Skeletal muscle satellite cell (primary cell): ENCODE measurements around the gene ARHGEF25.

Experiments
- H3K27me3 ChIP-seq: 2 replicates; pipeline ENCODE4 v1.7.0; 2013; ENCODE audit warnings: low read length; ENCODE audit not compliant: control insufficient read depth, insufficient read depth
- H3K36me3 ChIP-seq: 2 replicates; pipeline ENCODE4 v1.7.0; 2013; ENCODE audit warnings: mild to moderate bottlenecking, control low read depth, low read length; ENCODE audit not compliant: insufficient read depth
- H3K4me1 ChIP-seq: 2 replicates; pipeline ENCODE4 v1.7.0; 2013; ENCODE audit warnings: low read length; ENCODE audit not compliant: control insufficient read depth, insufficient read depth
- H3K4me2 ChIP-seq: 2 replicates; pipeline ENCODE4 v1.7.0; 2013; ENCODE audit warnings: mild to moderate bottlenecking, low read length
- H3K4me3 ChIP-seq: 2 replicates; pipeline ENCODE4 v1.7.0; 2013; ENCODE audit warnings: low read length
- H3K9ac ChIP-seq: 2 replicates; pipeline ENCODE4 v1.7.0; 2013; ENCODE audit warnings: mild to moderate bottlenecking, low read depth, low read length, moderate library complexity
- H3K9me3 ChIP-seq: replicated peaks from 2 replicates; pipeline ENCODE4 v1.7.0; 2013; ENCODE audit warnings: mild to moderate bottlenecking, control low read depth, low read length

Gene ARHGEF25

GRCh38 chr12:57577981-57578758, 33.1 kb upstream of the ARHGEF25 start:
- Histone ChIP-seq H3K4me1 (no peaks in the 10 kb centered on the region), H3K36me3 (no peaks in the 10 kb centered on the region), H3K4me2 (no peak overlapping the region), H3K4me3 (no peak overlapping the region), H3K9me3 (no peaks in the 10 kb centered on the region), H3K27me3 (peaks cover 44% of the 10 kb centered on the region), H3K9ac (no peak overlapping the region)

DNA sequence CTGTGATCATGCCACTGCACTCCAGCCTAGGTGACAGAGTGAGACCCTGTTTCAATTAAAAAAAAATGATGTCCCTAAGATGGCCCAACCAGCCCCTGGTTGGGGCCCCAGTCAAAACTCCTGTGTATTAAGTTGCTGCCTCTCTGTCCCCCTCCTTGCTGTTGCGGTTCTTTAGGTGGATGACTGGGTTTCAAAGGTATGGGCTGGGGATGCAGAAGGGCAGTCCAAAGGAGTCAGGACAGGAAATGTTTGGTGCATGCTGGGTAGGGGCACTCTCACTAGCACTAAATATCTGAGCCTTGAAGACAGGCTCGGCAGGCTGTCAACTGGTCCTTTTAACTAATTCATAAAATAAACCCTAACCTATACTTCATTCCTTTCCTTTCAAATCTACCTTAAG, 32.2 kb upstream of the ARHGEF25 start:
- Histone ChIP-seq H3K4me3 (no peak overlapping the region), H3K9me3 (no peaks in the 10 kb centered on the region), H3K4me1 (no peaks in the 10 kb centered on the region), H3K4me2 (no peak overlapping the region), H3K9ac (no peak overlapping the region), H3K27me3 (peaks cover 48% of the 10 kb centered on the region), H3K36me3 (no peaks in the 10 kb centered on the region)

DNA sequence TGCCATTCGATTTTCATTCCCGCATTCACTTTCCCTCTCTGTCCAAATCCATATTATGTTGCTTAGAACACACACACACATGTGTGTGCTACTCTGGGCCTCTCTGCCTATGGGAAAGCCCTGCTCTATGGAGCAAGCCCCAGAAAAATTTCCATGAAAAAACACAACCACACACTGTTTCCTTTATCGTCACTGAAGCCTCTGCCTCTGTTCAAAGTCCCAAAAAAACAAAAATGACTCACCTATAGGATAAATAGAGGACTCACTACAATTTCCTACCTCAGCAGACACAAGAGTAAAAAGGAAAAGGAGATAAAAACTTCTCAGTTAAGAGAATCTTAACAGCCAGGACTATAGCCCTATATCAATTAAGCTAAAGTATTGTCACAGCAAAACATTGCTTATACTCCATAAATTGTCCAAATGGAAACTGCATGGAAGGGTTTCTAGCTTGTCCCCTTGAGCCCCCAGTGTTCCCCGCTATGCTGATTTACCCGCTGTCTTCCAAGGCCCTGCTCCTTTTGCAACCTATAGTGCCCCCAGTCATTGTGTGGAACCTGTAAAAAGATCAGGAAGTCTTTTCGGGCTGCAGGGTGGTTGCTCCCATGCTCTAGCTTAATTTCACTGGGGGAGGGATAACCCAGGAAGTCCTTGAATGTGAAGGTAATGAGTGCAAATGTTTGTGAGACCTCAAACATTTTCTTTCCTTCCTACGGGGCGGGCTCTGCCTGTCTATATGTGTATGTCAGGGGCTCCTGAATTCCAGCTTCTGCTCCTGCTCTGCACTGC, 31.4 kb upstream of the ARHGEF25 start:
- Histone ChIP-seq H3K9ac (no peak overlapping the region), H3K4me2 (no peak overlapping the region), H3K27me3 (peaks cover 54% of the 10 kb centered on the region), H3K4me3 (no peak overlapping the region), H3K9me3 (no peaks in the 10 kb centered on the region), H3K4me1 (no peaks in the 10 kb centered on the region), H3K36me3 (no peaks in the 10 kb centered on the region)

- H3K4me2 ChIP-seq, result no peak overlapping the region
- no peak overlapping the region for H3K9ac ChIP-seq
- H3K9me3 ChIP-seq, result no peaks in the 10 kb centered on the region
- no peaks in the 10 kb centered on the region for H3K36me3 ChIP-seq
- H3K27me3 ChIP-seq, result peaks cover 56% of the 10 kb centered on the region
- H3K4me1 ChIP-seq, result no peaks in the 10 kb centered on the region
- no peak overlapping the region for H3K4me3 ChIP-seq
Measured at GRCh38 chr12:57580466-57580795, 30.8 kb upstream of the ARHGEF25 start.

GRCh38 chr12:57581802-57582201, 29.4 kb upstream of the ARHGEF25 start:
- no peaks in the 10 kb centered on the region for H3K36me3 ChIP-seq
- no peaks in the 10 kb centered on the region for H3K9me3 ChIP-seq
- H3K27me3 ChIP-seq, result peaks cover 55% of the 10 kb centered on the region
- no peak overlapping the region for H3K9ac ChIP-seq
- no peaks in the 10 kb centered on the region for H3K4me1 ChIP-seq
- H3K4me3 ChIP-seq, result no peak overlapping the region
- H3K4me2 ChIP-seq, result no peak overlapping the region

DNA sequence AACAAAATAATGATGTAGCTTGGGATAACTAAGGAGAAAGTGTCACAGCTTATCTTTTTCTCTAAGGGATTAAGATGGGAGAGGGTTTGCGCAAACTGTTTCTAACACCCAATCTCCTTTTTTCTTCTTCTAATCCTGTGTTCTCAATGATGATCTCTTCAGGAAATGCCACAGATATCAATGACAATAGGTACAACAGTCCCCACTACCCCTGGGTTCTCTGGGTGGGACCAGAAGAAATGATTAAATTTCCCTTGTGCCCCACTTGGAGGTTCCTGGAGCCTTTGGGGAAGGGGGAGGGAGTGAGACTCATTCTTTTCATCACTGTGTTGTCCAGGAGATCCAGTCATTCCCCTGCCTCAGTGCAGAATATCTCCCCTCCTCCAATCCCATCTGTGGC, 28.8 kb upstream of the ARHGEF25 start:
- no peak overlapping the region for H3K4me3 ChIP-seq
- H3K4me2 ChIP-seq, result no peak overlapping the region
- peaks cover 58% of the 10 kb centered on the region for H3K27me3 ChIP-seq
- no peak overlapping the region for H3K9ac ChIP-seq
- no peaks in the 10 kb centered on the region for H3K9me3 ChIP-seq
- H3K4me1 ChIP-seq, result no peaks in the 10 kb centered on the region
- H3K36me3 ChIP-seq, result no peaks in the 10 kb centered on the region

DNA sequence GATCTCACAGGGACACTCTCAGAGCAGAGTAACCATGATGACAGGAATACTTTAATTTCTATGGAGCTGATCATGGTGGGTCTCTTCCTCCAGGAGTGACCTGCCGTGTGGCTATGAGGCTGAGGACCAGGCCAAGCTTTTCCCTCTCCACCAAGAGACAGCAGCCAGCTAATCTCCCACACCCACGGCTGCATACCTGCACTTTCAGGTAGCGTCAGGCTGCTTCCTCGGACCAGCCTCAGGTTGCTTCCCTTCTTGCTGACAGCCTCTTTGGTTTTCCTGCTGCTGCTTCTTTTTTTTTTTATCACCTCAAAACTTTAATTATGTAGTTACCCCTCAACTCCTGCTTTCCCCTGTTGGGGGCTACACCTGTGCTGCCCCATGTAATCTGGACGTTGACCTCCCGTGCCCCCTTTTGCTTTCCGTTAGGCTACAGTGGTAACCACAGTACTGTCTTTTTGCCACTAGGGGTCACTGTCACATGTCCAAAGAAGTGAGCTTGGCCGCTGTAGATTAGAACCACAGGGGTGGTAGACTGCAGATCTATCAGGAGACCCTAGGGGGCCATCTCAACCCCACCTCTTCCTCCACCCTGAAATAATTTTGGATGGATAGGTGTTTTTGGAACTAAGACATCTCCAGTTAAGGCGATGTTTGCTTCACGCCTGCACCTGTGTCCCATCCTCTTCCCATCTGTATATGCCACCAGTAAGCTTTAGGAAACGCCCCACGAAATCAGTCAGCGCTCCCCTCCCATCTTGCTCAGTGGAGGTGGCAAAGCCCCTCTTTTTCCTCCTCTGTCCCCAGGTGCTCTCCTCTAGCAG, 28.0 kb upstream of the ARHGEF25 start:
- Histone ChIP-seq H3K4me1 (no peaks in the 10 kb centered on the region), H3K4me2 (no peak overlapping the region), H3K9me3 (no peaks in the 10 kb centered on the region), H3K4me3 (no peak overlapping the region), H3K9ac (no peak overlapping the region), H3K27me3 (peaks cover 58% of the 10 kb centered on the region), H3K36me3 (no peaks in the 10 kb centered on the region)

DNA sequence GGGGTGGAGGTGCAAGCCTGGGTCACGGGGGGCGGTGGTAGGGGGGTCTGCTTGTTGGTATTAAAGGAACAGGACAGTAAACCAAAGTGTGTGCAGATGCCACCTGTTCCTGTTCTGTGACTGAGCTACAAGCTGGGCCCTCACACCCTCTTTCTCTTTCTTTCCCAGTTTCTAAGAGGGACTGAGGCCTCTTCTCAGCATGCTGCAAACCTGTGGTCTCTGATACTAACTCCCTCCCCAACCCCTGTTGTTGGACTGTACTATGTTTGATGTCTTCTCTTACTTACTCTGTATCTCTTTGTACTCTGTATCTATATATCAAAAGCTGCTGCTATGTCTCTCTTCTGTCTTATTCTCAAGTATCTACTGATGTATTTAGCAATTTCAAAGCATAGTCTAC, 27.2 kb upstream of the ARHGEF25 start:
- Histone ChIP-seq H3K27me3 (peaks cover 56% of the 10 kb centered on the region), H3K4me3 (no peak overlapping the region), H3K9ac (no peak overlapping the region), H3K9me3 (no peaks in the 10 kb centered on the region), H3K36me3 (no peaks in the 10 kb centered on the region), H3K4me1 (no peaks in the 10 kb centered on the region), H3K4me2 (no peak overlapping the region)

DNA sequence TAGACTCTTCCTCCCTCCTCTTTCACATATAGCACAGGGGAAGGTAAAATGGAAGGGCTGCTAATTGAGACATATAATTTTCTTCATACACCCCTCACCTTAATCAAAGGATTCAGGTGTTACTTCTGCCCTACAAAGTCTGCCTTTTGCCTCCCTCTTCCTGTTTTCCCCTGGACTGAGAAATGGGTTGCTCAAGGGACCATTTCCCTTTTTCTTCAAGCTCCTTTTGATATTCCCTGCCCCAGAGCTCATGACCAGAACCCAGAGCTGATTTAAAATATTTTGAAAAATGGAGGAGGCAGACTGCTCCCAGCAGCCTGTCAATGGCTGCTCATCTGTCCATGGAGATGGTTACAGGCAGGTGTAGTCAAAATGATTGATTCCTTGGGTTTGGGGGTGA, 26.5 kb upstream of the ARHGEF25 start:
- Histone ChIP-seq H3K4me1 (no peaks in the 10 kb centered on the region), H3K27me3 (peaks cover 56% of the 10 kb centered on the region), H3K4me2 (no peak overlapping the region)

DNA sequence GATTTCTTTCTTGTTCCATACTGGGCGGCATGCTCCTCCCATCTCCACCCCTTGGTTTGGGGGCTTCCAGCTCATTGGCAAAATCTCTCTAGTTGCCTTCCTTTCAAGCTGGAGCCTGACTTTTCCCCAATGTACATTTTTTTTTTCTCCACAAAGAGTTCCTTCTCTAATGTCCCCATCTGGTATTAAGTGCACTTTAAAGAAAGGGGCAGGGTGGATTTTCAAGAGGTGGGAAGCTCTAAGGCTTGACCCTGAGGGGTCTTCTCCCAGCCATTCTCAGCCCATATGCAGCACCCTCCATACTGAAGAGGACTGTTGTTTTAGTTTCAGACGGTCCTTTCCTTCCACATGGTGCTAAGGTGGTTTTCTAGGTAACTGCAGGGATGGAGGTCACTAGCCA, 26.1 kb upstream of the ARHGEF25 start:
- Histone ChIP-seq H3K9me3 (no peaks in the 10 kb centered on the region), H3K27me3 (peaks cover 56% of the 10 kb centered on the region), H3K4me1 (no peaks in the 10 kb centered on the region), H3K36me3 (no peaks in the 10 kb centered on the region), H3K4me3 (no peak overlapping the region), H3K4me2 (no peak overlapping the region), H3K9ac (no peak overlapping the region)

More for the DNA sequence above, 26.5 kb upstream of the ARHGEF25 start:
- Histone ChIP-seq H3K9ac (no peak overlapping the region), H3K4me3 (no peak overlapping the region), H3K36me3 (no peaks in the 10 kb centered on the region), H3K9me3 (no peaks in the 10 kb centered on the region)

- Histone ChIP-seq H3K4me2 (no peak overlapping the region), H3K36me3 (no peaks in the 10 kb centered on the region), H3K27me3 (peaks cover 53% of the 10 kb centered on the region), H3K9ac (no peak overlapping the region), H3K4me3 (no peak overlapping the region), H3K4me1 (peaks cover 7% of the 10 kb centered on the region), H3K9me3 (no peaks in the 10 kb centered on the region)
Measured at GRCh38 chr12:57586128-57586527, 25.1 kb upstream of the ARHGEF25 start.
